Kasumi-1 (cell line): ENCODE results near the gene UBE2I.
"Not testable (repeated sequence)": the region's sequence is repeated elsewhere in the genome, so short reads cannot be mapped to it uniquely, and the experiment has no call there.

Source experiments
- DNase-seq, 2 experiments: peaks; one replicate each; lab custom pipeline; 2025; lab: John Stamatoyannopoulos, UW

Gene UBE2I

GRCh38 chr16:1308977-1309885, at the start of gene UBE2I:
TSS of gene UBE2I (plus strand) at chr16:1309636. CDS start at chr16:1314031, 4,395 bp downstream.
- DNase-seq = peak; percentile 70 to 81

- no peak for DNase-seq
These were observed 49.7 kb upstream of the UBE2I start for GRCh38 chr16:1259760-1260068.

- DNase-seq = no peak
These were observed 49.2 kb upstream of the UBE2I start for GRCh38 chr16:1260101-1260680.

GRCh38 chr16:1261131-1261892, 48.1 kb upstream of the UBE2I start:
- no peak for DNase-seq

- no peak for DNase-seq
These were observed 47.1 kb upstream of the UBE2I start for GRCh38 chr16:1262210-1262845.

GRCh38 chr16:1262846-1263221, 46.6 kb upstream of the UBE2I start:
- DNase-seq = no peak

- no peak for DNase-seq
These were observed 45.7 kb upstream of the UBE2I start for GRCh38 chr16:1263591-1264344.

- DNase-seq = no peak
These were observed 44.9 kb upstream of the UBE2I start for GRCh38 chr16:1264345-1265089.

- DNase-seq = no peak
These were observed 44.3 kb upstream of the UBE2I start for GRCh38 chr16:1265090-1265630.

GRCh38 chr16:1265826-1266225, 43.6 kb upstream of the UBE2I start:
- no peak for DNase-seq

GRCh38 chr16:1269418-1269817, 40.0 kb upstream of the UBE2I start:
- not testable (repeated sequence) for DNase-seq

- no peak for DNase-seq
These were observed 38.1 kb upstream of the UBE2I start for GRCh38 chr16:1271380-1271723.

GRCh38 chr16:1271724-1272413, 37.6 kb upstream of the UBE2I start:
- not testable (repeated sequence) for DNase-seq

GRCh38 chr16:1272453-1273198, 36.8 kb upstream of the UBE2I start:
- no peak for DNase-seq

GRCh38 chr16:1273816-1274215, 35.6 kb upstream of the UBE2I start:
- no peak for DNase-seq

GRCh38 chr16:1274767-1275166, 34.7 kb upstream of the UBE2I start:
- DNase-seq = no peak

- DNase-seq = no peak
These were observed 33.5 kb upstream of the UBE2I start for GRCh38 chr16:1275791-1276579.

- DNase-seq = no peak
These were observed 32.9 kb upstream of the UBE2I start for GRCh38 chr16:1276580-1276878.

- DNase-seq = no peak
These were observed 32.3 kb upstream of the UBE2I start for GRCh38 chr16:1277151-1277598.
